Vagina (tissue), 2 donors: ENCODE data around the gene ADAM11. TPM values are rescaled to one million over a fixed set of nuclear protein-coding genes. Genes with fewer than 3 reads are reported as not detected.
"Not testable (repeated sequence)": the region's sequence is repeated elsewhere in the genome, so short reads cannot be mapped to it uniquely, and the experiment has no call there.

Source experiments
- DNase-seq, 2 donors: peaks; one replicate each; pipeline ENCODE4 v3.0.0-alpha.2; 2017; ENCODE audit errors: extremely low spot score in 2 of 2
- H3K27ac ChIP-seq: fragments of 200-600 bp; sonication (generic); one replicate; pipeline ENCODE4 v1.5.1; 2019
- H3K27me3 ChIP-seq: fragments of 200-600 bp; sonication (generic); one replicate; pipeline ENCODE4 v1.5.1; 2019
- H3K36me3 ChIP-seq, 2 donors: fragments of 200-600 bp; sonication (generic); one replicate each; pipeline ENCODE4 v1.5.1; 2017 to 2019
- H3K4me1 ChIP-seq: fragments of 200-600 bp; sonication (generic); one replicate; pipeline ENCODE4 v1.5.1; 2019
- H3K4me3 ChIP-seq, 2 donors: fragments of 200-600 bp; sonication (generic); 1 replicate in 1 of 2; 2 replicates in 1 of 2; pipeline ENCODE4 v1.5.1; 2016 to 2019
- H3K9me3 ChIP-seq: fragments of 200-600 bp; sonication (generic); one replicate; pipeline ENCODE4 v1.5.1; 2019
- CTCF ChIP-seq, 3 experiments: fragments of 450-650 bp in 2 of 3; fragments of 200-600 bp in 1 of 3; sonication (generic) in 1 of 3; IDR thresholded peaks; one replicate each; pipeline ENCODE4 v1.5.1; 2017 to 2019; ENCODE audit warnings: antibody characterized with exemption in 3 of 3, mild to moderate bottlenecking in 2 of 3, moderate library complexity in 2 of 3
- POLR2A ChIP-seq, 2 donors: fragments of 450-650 bp; IDR thresholded peaks; one replicate each; pipeline ENCODE4 v1.6.1; 2017; ENCODE audit warnings: antibody characterized with exemption in 2 of 2, mild to moderate bottlenecking in 2 of 2, moderate library complexity in 2 of 2
- POLR2AphosphoS5 ChIP-seq, 2 donors: sonication (generic); formaldehyde crosslinking; IDR thresholded peaks; one replicate each; pipeline ENCODE4 v1.9.0; 2017; ENCODE audit warnings: antibody characterized with exemption in 2 of 2, mild to moderate bottlenecking in 2 of 2, low read depth in 1 of 2; ENCODE audit not compliant: insufficient read depth in 1 of 2
- intact Hi-C: fragments of 100-400 bp; cut with DNase I; formaldehyde crosslinking; loops from one replicate; pipeline ENCODE4 v1.15.1; 2023
- total RNA-seq: library from RNA; depleted of rRNA; stranded (reverse); fragments of >200 nt; gene quantifications from one replicate; pipeline ENCODE4 v1.2.3, GENCODE V29; 2016

Gene ADAM11
- total RNA-seq, 1 donor from 2014 or later, result 3.7 TPM

- Histone ChIP-seq H3K9me3 (no peaks in the 10 kb centered on the region), H3K36me3 (no peaks in the 10 kb centered on the region), H3K27me3 (no peaks in the 10 kb centered on the region), H3K4me1 (no peaks in the 10 kb centered on the region), H3K4me3 (no peak overlapping the region), H3K27ac (no peak overlapping the region)
- no peak for TF ChIP-seq POLR2A (IDR thresholded peaks at IDR 0.05)
- no peak for TF ChIP-seq POLR2AphosphoS5 (IDR thresholded peaks at IDR 0.05; ENCODE audit: insufficient read depth in 1 of 2, low read depth in 1 of 2)
- TF ChIP-seq CTCF (IDR thresholded peaks at IDR 0.05), result no peak
- no peak for DNase-seq
- intact Hi-C loops, result no loop called here
These were observed 22.1 kb upstream of the ADAM11 start for GRCh38 chr17:44736551-44737240.

- no peaks in the 10 kb centered on the region for H3K27me3 ChIP-seq
- intact Hi-C loops, result no loop called here
- TF ChIP-seq CTCF (IDR thresholded peaks at IDR 0.05) (no peak), POLR2A (IDR thresholded peaks at IDR 0.05) (no peak), POLR2AphosphoS5 (IDR thresholded peaks at IDR 0.05; ENCODE audit: insufficient read depth in 1 of 2, low read depth in 1 of 2) (no peak)
- H3K27ac ChIP-seq, result no peak overlapping the region
- no peaks in the 10 kb centered on the region for H3K9me3 ChIP-seq
- H3K4me3 ChIP-seq, result no peak overlapping the region
- no peaks in the 10 kb centered on the region for H3K36me3 ChIP-seq
- DNase-seq, result no peak
- H3K4me1 ChIP-seq, result no peaks in the 10 kb centered on the region
These were observed 20.4 kb upstream of the ADAM11 start for GRCh38 chr17:44738214-44738906.

- H3K36me3 ChIP-seq, result no peaks in the 10 kb centered on the region
- intact Hi-C loops, result no loop called here
- H3K27me3 ChIP-seq, result no peaks in the 10 kb centered on the region
- no peak for DNase-seq
- no peaks in the 10 kb centered on the region for H3K4me1 ChIP-seq
- no peak overlapping the region for H3K27ac ChIP-seq
- TF ChIP-seq POLR2A (IDR thresholded peaks at IDR 0.05) (no peak), CTCF (IDR thresholded peaks at IDR 0.05) (no peak), POLR2AphosphoS5 (IDR thresholded peaks at IDR 0.05; ENCODE audit: insufficient read depth in 1 of 2, low read depth in 1 of 2) (no peak)
- no peaks in the 10 kb centered on the region for H3K9me3 ChIP-seq
- no peak overlapping the region for H3K4me3 ChIP-seq
These were observed 17.5 kb upstream of the ADAM11 start for GRCh38 chr17:44741316-44741715.

GRCh38 chr17:44745301-44745700 lies 13.5 kb upstream of the ADAM11 start:
- Histone ChIP-seq H3K27me3 (no peaks in the 10 kb centered on the region), H3K4me3 (no peak overlapping the region), H3K4me1 (no peaks in the 10 kb centered on the region), H3K27ac (no peak overlapping the region), H3K36me3 (no peaks in the 10 kb centered on the region), H3K9me3 (no peaks in the 10 kb centered on the region)
- no peak for DNase-seq
- TF ChIP-seq POLR2A (IDR thresholded peaks at IDR 0.05), result no peak
- no peak for TF ChIP-seq CTCF (IDR thresholded peaks at IDR 0.05)
- no peak for TF ChIP-seq POLR2AphosphoS5 (IDR thresholded peaks at IDR 0.05; ENCODE audit: insufficient read depth in 1 of 2, low read depth in 1 of 2)
- intact Hi-C loops, result no loop called here

DNA sequence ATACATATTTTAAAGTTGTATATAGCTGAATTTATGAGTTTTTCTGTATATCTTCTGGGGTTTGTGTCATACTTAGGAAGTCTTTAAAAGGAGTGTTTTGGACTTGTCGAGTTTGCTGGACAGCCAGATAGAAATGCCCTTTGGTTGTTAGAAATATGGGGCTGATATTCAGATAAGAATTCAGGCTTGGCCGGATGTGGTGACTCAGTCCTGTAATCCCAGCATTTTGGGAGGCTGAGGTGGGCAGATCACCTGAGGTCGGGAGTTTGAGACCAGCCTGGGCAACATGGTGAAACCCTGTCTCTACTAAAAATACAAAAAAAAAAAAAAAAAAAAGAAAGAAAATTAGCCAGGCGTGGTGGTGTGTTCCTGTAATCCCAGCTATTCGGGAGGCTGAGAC lies 13.1 kb upstream of the ADAM11 start:
- H3K36me3 ChIP-seq, DNase-seq, H3K27me3 ChIP-seq, H3K4me3 ChIP-seq, intact Hi-C loops, H3K4me1 ChIP-seq, H3K9me3 ChIP-seq, H3K27ac ChIP-seq: not testable (repeated sequence)
